Coronary artery (tissue), 2 donors: ENCODE data around the gene FXR2.

ENCODE experiments used
- DNase-seq: peaks from one replicate; pipeline ENCODE4 v3.0.0-alpha.2; 2017; ENCODE audit warnings: low spot score
- H3K27ac ChIP-seq, 2 donors: fragments of 200-600 bp; sonication (generic); one replicate each; pipeline ENCODE4 v1.5.1; 2016 to 2019
- H3K4me3 ChIP-seq: fragments of 200-600 bp; sonication (generic); 2 replicates; pipeline ENCODE4 v1.5.1; 2016; ENCODE audit warnings: mild to moderate bottlenecking, moderate library complexity
- TF ChIP-seq, protein P1 (sequence below): fragments of 200-600 bp; sonication (generic); IDR thresholded peaks from one replicate; pipeline ENCODE4 v1.5.1; 2019; ENCODE audit warnings: antibody characterized with exemption

FXR2 gene

GRCh38 chr17:7556627-7557026, 58.1 kb downstream of the FXR2 start:
- TF ChIP-seq, protein P1, sequence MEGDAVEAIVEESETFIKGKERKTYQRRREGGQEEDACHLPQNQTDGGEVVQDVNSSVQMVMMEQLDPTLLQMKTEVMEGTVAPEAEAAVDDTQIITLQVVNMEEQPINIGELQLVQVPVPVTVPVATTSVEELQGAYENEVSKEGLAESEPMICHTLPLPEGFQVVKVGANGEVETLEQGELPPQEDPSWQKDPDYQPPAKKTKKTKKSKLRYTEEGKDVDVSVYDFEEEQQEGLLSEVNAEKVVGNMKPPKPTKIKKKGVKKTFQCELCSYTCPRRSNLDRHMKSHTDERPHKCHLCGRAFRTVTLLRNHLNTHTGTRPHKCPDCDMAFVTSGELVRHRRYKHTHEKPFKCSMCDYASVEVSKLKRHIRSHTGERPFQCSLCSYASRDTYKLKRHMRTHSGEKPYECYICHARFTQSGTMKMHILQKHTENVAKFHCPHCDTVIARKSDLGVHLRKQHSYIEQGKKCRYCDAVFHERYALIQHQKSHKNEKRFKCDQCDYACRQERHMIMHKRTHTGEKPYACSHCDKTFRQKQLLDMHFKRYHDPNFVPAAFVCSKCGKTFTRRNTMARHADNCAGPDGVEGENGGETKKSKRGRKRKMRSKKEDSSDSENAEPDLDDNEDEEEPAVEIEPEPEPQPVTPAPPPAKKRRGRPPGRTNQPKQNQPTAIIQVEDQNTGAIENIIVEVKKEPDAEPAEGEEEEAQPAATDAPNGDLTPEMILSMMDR, result no peak
- Histone ChIP-seq H3K27ac (peak overlapping the region in 1 of 2 donors; percentile 98), H3K4me3 (no peak overlapping the region)
- no peak for DNase-seq

DNA sequence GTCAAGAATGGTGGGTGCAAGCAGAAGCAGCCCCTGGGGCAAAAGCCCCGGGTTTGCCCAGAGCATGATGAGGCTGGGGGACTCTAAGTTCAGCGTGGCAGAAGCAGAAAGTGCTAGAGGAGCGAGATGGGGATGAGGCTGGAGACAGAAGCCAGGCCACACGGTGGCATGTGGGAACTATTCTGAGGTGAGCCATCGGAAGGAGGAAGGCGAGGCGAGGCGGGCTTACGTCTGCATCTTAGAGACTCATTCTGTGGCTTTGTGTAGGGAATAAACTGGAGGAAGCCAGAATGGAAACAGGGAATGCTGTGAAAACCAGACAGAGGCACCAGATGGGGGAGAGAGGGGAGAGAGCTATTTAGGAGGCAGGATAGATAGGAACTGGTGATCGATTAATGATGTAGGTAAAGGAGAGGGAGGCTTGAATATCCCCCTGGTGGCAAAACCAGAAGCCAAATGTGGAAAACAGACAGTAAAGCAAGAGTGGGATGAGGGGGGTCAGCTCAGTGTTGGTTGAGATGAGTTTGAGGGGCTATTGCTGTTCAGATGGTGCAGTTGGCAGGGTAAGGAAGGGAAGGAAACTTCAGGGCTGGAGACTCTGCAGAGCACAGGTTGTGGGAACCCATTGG, 59.3 kb downstream of the FXR2 start:
- DNase-seq, result no peak
- Histone ChIP-seq H3K4me3 (no peak overlapping the region), H3K27ac (no peak overlapping the region)
- TF ChIP-seq, protein P1, result no peak

GRCh38 chr17:7553356-7553755, 61.3 kb downstream of the FXR2 start:
- DNase-seq, result no peak
- H3K4me3 ChIP-seq, result no peak overlapping the region
- H3K27ac ChIP-seq, result peak overlapping the region in 1 of 2 donors; percentile 75
- TF ChIP-seq, protein P1, result no peak

DNA sequence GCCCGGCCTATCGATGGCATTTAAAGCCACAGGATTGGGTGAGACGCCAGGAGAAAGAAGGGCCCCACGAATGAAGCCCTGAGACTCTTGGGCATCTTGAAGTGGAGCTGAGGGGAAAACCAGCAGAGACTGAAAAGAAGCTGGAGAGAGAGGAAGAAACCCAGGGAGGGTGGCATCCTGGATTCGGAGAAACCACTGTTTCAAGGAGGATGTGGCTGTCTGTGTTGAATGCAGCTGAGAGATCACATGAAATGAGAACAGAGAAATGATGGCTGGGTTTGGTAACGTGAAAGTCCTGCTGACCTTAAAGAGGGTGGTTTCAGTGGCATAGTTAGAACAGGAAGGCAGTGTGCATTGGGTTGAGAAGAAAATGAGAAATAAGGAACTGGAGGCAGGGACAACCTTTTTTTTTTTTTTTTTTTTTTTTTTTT, 62.1 kb downstream of the FXR2 start:
- Histone ChIP-seq H3K4me3 (no peak overlapping the region), H3K27ac (peak overlapping the region in 1 of 2 donors; percentile 58)
- TF ChIP-seq, protein P1, result no peak
- DNase-seq, result no peak

- TF ChIP-seq, protein P1, result no peak
- DNase-seq, result no peak
- Histone ChIP-seq H3K27ac (no peak overlapping the region), H3K4me3 (no peak overlapping the region)
Measured at GRCh38 chr17:7551396-7551795, 63.3 kb downstream of the FXR2 start.

GRCh38 chr17:7550344-7550743, 64.4 kb downstream of the FXR2 start:
- TF ChIP-seq, protein P1, result no peak
- Histone ChIP-seq H3K27ac (peak overlapping the region; percentile 93), H3K4me3 (peak overlapping the region; percentile 75)
- DNase-seq, result no peak

- H3K27ac ChIP-seq, result peak overlapping the region; percentile 93
- H3K4me3 ChIP-seq, result peak overlapping the region; percentile 75
- TF ChIP-seq, protein P1, result no peak
- DNase-seq, result no peak
Measured at GRCh38 chr17:7549401-7550055, 65.2 kb downstream of the FXR2 start.
